GM12801 (cell line): ENCODE measurements around the gene IQGAP3.

Experiments
- TF ChIP-seq, protein P1 (sequence below): IDR thresholded peaks from one replicate; pipeline ENCODE4 v1.5.1; 2011; ENCODE audit warnings: control low read depth; ENCODE audit not compliant: insufficient read length; ENCODE audit errors: extremely low read depth

Gene IQGAP3

DNA sequence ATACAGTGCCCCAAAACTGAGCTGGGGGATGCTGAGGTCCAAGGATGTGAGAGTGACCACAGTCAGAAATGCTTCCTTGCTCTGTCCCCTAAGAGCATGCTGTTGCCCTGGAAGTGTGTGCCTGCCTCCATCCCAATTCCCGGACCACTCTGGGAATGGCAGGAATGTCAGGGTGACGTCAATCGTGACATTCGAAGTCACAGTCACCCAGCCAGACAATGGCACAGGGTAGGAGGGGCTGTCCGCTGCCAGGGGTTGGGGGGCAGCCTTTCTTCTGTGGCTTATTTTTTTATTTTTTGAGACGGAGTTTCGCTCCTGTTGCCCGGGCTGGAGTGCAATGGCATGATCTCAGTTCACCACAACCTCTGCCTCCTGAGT, 94.1 kb downstream of the IQGAP3 start:
- TF ChIP-seq, protein P1, sequence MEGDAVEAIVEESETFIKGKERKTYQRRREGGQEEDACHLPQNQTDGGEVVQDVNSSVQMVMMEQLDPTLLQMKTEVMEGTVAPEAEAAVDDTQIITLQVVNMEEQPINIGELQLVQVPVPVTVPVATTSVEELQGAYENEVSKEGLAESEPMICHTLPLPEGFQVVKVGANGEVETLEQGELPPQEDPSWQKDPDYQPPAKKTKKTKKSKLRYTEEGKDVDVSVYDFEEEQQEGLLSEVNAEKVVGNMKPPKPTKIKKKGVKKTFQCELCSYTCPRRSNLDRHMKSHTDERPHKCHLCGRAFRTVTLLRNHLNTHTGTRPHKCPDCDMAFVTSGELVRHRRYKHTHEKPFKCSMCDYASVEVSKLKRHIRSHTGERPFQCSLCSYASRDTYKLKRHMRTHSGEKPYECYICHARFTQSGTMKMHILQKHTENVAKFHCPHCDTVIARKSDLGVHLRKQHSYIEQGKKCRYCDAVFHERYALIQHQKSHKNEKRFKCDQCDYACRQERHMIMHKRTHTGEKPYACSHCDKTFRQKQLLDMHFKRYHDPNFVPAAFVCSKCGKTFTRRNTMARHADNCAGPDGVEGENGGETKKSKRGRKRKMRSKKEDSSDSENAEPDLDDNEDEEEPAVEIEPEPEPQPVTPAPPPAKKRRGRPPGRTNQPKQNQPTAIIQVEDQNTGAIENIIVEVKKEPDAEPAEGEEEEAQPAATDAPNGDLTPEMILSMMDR: no peak

DNA sequence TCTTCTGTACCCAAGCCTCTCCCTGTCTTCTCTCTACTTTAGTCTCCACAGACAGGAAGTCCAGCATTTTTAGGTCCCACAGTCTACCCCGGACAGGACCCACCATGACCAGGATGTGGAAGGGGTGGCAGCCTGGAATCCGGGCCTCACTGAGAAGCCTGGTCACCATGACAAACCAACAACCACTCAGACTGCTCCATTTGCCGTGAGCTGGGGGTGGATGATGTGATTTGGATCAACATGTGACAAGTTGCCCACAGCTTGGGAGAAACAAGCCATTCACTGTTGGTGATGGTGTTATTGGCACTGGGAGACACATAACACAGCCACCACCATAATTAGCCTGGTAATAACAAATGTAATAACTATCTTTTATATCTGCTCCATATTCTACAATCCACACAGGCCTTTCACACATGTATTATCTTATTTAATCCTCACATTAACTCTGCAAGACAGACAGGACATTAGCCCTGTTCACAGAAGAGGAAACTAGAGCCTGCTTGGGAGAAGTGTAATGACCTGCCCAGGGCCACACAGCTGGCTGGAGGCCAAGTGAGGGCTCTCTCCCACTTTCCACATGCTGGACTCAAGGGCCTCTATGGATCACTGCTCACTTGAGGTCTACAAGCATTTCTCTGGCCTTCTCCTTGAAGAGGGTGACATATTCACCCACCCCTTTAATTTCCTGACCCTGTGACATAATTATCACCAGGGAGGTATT, 94.7 kb downstream of the IQGAP3 start:
- TF ChIP-seq, protein P1: no peak

DNA sequence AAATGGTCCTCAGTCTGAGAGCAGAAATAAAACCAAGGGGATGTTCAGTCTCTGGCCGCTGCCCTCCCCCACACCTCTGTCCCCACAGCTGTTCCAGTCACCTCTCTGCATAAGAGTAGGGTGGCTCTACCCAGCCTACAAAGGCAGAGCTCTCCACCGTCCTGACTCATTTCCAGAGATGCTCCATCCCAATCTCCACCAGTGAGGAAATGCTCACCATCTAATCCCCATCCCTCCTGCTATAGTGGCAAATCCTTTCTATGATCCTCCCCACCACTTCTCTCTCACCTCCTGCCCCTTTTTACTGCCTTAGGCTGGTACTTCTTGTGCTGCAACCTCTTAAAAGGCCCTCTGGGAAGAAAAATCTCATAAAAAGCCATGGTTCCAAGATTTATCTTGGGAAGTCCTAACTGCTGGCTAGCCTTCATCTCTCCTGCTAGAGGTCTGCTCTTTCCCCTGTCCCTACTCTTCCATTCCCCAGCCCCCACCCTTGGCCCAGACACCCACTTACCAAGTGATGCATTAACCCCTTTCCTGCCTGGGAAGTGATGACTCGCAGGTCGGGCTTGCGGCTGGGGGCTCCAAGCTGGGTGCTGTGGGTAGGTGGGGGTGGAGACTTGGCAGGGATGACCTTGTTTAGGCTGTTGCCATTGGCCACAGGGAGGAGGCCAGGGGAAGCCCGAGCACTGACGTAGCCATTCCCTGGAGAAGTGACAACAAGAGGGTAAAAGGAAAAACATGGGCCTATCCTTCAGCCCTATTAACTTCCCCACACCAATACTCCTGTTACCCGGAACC, 95.7 kb downstream of the IQGAP3 start:
- TF ChIP-seq, protein P1: no peak

DNA sequence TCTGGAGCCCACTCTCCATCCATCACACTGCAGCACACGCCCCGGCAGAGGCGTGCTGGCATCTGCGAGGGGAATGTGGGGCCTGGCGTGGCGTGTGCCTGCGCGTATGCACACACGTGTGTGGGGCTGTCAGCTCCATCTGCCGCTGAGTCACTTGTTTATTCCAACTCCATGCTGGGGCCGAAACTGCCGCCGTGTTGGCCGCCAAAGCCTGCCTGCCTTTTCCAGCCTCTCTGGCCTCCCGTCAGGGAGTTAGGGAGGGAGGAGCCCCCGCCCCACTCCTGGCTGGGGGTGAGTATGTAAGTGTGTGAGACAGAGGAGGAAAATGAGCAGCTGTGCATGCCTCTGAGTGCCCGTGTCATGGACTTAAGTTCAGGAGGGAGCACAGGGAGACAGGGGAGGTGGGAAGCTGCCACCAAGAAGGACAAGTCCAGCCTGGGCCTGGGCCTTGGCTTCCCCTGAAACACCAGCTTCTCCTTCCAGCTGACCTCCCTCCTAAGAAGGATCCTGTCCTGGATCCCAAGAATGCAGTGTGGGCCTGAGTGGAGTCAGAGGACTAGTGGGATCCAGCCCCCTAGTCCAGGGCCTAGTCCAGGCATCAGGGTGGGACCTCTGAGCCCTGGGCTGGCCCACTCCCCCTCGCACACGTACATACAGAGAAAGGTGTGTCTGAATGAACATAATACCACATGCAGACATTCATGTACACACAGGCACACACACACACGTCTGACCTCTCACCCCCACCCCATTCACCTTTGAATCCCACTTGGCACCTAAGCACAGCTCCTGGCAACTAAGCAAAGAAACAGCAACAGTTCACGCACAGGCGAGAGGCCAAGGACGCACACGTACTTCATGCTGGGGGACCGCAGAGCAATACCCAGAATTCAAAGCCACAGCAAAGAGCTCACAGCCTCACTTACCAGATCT, 96.5 kb downstream of the IQGAP3 start:
- TF ChIP-seq, protein P1: no peak
